Retinal pigment epithelial cell (primary cell): ENCODE data around the gene SLFNL1.

Experiments used
- DNase-seq: peaks from one replicate; pipeline ENCODE4 v3.0.0-alpha.2; 2010; ENCODE audit warnings: low read depth
- H3K4me3 ChIP-seq: 2 replicates; pipeline ENCODE4 v1.5.1; 2011; ENCODE audit warnings: mild to moderate bottlenecking, low read length, control low read depth, moderate library complexity
- TF ChIP-seq, protein P1 (sequence below): conservative IDR thresholded peaks from 2 replicates; pipeline ENCODE4 v1.5.1; 2011; ENCODE audit warnings: low read depth, low read length, control low read depth, inconsistent platforms

SLFNL1 gene

DNA sequence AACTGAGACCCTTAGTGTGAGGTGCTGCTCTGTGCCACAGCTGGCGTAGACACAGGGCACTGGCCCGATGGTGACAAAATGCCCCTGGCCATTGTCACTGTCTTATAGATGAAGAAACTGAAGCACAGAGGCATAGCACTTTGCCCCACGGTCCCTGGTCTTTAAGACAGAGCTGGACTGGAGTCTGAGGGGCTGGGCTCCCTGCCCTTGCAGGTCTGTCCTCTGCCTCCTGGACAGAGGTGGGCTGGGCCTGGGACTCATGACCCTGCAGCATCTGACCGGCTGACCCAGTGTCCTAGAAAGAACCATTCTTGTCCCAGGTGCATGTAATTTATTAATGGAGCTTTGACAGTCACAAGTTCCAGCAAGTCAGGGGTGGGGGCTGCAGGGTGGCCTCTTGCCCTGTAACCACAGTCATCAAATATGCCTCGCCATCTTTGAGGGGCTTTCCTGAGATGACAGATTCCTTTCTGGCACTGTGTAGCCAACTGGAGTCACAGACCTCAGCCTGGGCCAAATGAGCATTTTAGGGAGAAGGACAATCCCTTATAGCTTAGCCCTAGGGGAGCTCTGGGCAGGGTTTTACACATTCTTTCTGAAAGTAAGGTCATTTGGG lies 6.1 kb downstream of the SLFNL1 start:
- H3K4me3 ChIP-seq, result no peak overlapping the region
- TF ChIP-seq, protein P1, sequence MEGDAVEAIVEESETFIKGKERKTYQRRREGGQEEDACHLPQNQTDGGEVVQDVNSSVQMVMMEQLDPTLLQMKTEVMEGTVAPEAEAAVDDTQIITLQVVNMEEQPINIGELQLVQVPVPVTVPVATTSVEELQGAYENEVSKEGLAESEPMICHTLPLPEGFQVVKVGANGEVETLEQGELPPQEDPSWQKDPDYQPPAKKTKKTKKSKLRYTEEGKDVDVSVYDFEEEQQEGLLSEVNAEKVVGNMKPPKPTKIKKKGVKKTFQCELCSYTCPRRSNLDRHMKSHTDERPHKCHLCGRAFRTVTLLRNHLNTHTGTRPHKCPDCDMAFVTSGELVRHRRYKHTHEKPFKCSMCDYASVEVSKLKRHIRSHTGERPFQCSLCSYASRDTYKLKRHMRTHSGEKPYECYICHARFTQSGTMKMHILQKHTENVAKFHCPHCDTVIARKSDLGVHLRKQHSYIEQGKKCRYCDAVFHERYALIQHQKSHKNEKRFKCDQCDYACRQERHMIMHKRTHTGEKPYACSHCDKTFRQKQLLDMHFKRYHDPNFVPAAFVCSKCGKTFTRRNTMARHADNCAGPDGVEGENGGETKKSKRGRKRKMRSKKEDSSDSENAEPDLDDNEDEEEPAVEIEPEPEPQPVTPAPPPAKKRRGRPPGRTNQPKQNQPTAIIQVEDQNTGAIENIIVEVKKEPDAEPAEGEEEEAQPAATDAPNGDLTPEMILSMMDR, result no peak

DNA sequence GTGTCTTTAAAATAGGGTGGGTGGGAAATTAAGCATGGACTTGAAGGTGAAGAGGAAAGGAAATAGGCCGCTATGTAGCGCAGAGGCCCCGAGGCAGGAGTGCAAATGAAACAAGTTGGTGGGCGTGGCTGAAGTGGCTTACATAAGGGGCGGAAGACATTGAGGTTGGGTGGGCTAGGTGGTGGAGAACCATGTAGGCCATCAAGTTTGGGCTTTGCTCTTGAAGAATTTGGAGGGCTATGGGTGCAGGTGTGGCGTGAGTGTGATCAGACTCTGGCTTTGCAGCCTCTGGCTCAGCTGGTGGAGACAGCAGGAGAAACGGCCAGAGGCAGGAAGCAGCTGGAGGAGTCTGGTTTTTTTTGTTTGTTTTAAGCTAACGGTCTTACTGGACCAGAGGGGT lies 6.7 kb downstream of the SLFNL1 start:
- TF ChIP-seq, protein P1, result no peak
- DNase-seq, result no peak

More for the DNA sequence above, 6.1 kb downstream of the SLFNL1 start:
- no peak for DNase-seq

DNA sequence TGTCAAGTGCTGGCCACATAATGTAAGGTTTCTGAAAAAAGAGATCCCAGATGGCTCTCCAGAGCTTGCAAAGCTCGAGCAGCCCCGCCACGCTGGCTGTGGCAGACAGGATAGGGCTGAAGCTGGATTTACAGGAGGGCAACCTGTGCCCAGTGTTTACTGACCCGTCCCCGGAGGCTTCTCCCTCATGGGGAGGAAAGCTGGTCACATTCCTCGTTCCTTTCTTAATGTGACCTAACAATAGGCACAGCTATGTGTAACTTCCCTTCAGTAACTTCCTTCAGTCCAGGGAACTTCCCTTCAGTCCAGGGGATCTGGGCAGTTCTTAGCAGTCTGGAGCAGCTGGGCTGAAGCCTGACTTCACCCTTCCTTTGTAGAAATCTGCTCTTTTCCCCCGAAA lies 7.7 kb downstream of the SLFNL1 start:
- DNase-seq, result no peak
- TF ChIP-seq, protein P1, result no peak
- H3K4me3 ChIP-seq, result no peak overlapping the region

More for the DNA sequence above, 6.7 kb downstream of the SLFNL1 start:
- H3K4me3 ChIP-seq, result no peak overlapping the region

- TF ChIP-seq, protein P1, result no peak
- DNase-seq, result no peak
- no peak overlapping the region for H3K4me3 ChIP-seq
Observed at GRCh38 chr1:41013024-41013423, 8.5 kb downstream of the SLFNL1 start.

GRCh38 chr1:41010345-41010744 lies 11.2 kb downstream of the SLFNL1 start:
- TF ChIP-seq, protein P1, result no peak

DNA sequence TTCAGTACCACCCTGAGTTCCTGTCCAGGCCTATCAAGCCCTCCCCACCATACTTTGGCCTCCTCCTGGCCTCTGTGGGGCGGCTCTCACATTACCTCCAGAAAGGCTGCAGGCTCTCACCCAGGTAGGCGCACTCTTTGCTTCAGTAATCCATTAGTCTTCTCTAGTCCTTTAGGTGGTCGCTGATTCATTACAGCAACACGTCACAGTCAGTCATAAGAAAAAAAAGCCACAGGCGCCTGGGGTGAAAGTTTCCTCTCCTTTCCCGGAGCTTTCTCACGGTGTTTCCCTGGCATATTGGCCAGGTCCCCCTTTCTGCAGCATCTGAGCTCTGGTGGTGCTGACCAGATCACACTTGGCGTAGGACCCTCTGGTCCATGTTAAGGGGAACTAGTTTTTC lies 12.1 kb downstream of the SLFNL1 start:
- no peak for DNase-seq
- H3K4me3 ChIP-seq, result no peak overlapping the region
- TF ChIP-seq, protein P1, result no peak

More at GRCh38 chr1:41010345-41010744, 11.2 kb downstream of the SLFNL1 start:
- no peak for DNase-seq
- H3K4me3 ChIP-seq, result no peak overlapping the region
